EH (cell line): ENCODE data around the gene RIC1.
"Not testable (repeated sequence)": the region's sequence is repeated elsewhere in the genome, so short reads cannot be mapped to it uniquely, and the experiment has no call there.

ENCODE experiments used
- DNase-seq: peaks from one replicate; pipeline ENCODE4 v3.0.0-alpha.2; 2015; ENCODE audit warnings: low read depth

RIC1 gene, protein sequence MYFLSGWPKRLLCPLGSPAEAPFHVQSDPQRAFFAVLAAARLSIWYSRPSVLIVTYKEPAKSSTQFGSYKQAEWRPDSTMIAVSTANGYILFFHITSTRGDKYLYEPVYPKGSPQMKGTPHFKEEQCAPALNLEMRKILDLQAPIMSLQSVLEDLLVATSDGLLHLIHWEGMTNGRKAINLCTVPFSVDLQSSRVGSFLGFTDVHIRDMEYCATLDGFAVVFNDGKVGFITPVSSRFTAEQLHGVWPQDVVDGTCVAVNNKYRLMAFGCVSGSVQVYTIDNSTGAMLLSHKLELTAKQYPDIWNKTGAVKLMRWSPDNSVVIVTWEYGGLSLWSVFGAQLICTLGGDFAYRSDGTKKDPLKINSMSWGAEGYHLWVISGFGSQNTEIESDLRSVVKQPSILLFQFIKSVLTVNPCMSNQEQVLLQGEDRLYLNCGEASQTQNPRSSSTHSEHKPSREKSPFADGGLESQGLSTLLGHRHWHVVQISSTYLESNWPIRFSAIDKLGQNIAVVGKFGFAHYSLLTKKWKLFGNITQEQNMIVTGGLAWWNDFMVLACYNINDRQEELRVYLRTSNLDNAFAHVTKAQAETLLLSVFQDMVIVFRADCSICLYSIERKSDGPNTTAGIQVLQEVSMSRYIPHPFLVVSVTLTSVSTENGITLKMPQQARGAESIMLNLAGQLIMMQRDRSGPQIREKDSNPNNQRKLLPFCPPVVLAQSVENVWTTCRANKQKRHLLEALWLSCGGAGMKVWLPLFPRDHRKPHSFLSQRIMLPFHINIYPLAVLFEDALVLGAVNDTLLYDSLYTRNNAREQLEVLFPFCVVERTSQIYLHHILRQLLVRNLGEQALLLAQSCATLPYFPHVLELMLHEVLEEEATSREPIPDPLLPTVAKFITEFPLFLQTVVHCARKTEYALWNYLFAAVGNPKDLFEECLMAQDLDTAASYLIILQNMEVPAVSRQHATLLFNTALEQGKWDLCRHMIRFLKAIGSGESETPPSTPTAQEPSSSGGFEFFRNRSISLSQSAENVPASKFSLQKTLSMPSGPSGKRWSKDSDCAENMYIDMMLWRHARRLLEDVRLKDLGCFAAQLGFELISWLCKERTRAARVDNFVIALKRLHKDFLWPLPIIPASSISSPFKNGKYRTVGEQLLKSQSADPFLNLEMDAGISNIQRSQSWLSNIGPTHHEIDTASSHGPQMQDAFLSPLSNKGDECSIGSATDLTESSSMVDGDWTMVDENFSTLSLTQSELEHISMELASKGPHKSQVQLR (N-terminal part only)

DNA sequence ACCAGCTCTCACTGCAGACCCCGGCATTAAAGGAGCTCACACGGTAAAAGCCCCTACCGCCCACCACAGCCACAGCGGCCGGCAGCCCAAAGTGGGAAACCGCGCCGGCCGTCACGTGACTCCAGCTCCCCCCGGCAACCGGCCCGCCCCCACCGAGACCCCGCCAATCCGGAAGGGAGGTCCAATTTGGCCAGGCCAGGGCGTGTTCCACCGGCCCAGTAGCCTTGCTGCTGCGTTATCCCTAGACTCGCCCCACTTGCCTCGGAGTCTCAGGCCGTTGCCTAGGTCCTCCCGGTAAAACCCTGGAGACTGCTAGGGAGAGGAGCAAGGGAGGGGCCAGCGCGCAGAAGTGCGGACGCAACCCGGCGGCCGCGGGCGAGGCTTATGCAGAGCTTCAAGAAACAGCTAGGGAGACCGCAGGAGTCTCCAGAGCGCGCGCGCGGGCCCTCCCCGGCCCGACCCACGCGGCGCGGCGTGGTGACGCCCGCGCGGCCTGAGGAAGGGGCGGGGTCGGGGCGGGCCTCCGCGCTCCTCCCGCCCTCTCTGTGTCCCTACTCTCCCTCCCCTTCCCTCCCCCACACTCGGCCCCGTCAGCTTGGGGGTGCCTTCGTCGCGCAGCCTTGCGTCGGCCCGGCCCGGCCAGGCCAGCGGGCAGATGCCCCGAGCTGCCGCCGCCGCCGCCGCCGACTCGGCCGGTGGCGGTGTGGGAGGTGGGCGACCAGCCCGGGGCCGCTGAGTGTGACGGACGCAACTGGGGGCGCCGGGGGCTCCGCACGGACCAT lies at the start of gene RIC1:
Gene RIC1, plus strand, starts transcription at position 578 of the 782 bp plus-strand sequence. Its CDS starts 203 bp downstream, at position 781.
- peak; percentile 94 for DNase-seq

DNA sequence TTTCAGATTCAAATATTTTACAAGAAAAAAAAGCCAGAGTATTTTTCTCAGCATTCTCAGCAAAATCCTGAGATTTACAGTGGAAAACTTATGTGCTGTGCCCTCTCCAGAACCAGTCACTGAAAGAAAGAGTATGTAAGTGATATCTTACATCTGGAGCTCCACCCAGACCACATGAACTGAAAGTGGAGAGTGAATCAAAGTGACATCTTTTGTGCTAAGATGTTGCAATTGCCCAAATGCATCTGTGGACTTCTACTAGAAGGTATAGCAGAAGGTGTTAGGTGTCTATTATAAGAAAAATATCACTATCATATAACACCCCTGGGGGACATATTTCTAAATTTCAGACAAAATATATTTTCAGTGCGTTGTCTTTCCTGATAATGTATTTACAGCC lies 49.0 kb upstream of the RIC1 start:
- no peak for DNase-seq

DNA sequence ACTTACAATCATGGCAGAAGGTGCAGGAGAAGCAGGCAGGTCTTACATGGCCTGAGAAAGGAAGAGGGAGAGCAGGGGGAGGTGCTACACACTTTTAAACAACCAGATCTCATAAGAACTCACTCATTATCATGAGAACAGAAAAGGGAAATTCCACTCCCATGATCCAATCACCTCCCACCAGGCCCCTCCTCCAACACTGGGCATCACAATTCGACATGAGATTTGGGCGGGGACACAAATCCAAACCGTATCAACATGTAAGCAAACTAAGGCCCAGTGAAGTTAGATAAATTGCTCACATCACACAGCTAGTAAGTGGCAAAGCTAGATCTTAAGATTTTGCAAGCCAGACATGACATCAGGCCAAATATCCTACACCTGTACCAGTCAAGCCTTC lies 48.3 kb upstream of the RIC1 start:
- peak; percentile 21 for DNase-seq

DNA sequence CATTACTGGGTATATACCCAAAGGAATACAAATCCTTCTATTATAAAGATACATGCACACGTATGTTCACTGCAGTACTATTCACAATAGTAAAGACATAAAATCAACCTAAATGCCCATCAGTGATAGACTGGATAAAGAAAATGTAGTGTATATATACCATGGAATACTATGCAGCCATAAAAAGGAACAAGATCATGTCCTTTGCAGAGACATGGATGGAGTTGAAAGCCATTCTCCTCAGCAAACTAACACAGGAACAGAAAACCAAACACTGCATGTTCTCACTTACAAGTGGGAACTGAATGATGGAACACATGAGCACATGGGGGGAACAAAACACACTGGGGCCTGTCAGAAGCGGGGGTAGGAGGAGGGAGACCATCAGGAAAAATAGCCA lies 47.2 kb upstream of the RIC1 start:
- not testable (repeated sequence) for DNase-seq

DNA sequence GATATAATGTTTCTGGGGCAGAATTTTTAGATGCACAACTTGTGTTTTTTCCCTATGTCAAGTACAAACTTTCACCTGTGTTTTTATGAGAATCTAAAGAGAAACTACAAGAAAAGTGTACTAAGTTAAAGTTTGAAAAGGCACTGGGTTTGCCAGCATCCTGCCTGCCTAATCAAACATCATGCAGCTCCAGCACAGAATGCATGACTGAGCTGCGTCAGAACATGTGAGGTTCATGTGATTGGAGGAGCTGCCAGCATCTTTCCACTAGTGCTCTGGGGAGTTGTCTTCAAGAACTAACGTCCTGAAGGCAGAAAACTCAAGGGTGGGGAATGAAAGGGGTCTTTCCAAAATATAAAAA lies 46.1 kb upstream of the RIC1 start:
- peak; percentile 70 for DNase-seq

DNA sequence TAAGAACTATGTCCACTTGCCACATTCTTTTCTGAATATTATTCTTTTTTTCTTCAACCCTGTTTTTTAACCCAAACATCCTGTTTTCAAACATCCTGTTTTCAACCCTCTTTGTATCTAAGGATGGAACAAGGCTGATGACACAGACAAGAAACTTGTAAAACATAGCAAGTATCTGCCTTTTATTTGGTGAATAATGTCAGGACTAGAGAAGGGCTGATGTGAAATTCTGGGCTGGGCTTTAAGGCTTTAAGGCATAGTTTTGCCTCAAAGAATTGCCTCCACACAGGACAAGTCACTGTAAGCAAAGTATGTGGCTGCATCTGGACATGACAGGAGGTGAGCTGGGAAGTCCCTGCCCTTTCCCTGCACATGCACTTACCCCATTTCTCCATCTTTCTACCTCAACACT lies 42.5 kb upstream of the RIC1 start:
- DNase-seq, result peak; percentile 90

DNA sequence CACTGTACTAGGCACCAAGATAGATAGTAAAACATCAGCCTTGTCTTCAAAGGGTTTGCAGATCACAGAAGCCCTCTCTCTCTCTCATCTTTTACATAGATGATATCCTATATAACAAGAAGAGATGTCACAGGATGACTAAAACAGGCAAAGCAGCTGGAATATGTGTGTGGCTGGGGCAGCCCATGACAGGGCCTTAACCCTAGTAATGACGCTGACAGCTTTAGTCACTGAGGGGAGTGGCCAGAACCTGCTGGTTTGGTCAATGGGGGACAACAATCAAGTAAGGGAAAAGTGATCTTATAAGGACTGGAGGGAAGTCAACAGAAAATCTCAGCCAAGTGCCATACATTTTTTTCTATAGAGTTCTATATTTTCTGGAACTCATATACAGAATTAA lies 41.9 kb upstream of the RIC1 start:
- peak; percentile 90 for DNase-seq

DNA sequence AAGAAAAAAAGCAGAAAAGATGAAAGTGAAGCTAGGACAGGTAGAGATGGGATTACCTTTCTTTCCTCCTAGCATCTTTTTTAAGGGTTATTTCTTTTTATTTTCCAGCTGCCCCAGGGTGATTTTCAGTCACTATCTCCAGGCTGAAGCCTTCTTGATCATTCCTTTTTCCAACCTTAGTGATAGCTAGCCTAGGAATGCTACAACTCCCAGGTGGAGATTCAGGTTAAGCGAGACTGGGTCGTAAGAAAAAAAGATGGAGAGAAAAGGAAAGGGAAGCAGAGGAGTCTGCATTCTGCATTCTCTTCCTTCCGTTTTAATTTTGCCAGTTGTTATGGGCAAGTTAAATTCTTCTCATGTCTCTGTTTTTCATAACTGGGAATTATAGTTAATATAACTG lies 36.7 kb upstream of the RIC1 start:
- DNase-seq, result no peak

DNA sequence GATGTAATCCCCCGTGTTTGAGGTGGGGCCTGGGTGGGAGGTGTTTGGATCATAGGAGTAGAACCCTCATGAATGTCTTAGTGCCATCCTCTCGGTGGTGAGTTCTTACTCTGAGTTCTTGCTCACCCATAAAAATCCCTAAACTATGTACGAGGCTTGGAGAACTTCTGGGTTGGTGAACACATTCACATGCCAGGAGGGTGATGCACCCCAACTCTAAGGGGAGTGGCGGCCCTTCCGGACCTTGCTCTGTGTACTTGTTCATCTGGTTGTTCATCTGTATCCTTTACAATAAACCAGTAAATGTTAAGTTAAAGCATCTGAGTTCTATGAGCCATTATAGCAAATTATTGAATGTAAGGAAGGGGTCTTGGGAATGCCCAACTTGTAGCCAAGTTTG lies 36.0 kb upstream of the RIC1 start:
- DNase-seq, result no peak

DNA sequence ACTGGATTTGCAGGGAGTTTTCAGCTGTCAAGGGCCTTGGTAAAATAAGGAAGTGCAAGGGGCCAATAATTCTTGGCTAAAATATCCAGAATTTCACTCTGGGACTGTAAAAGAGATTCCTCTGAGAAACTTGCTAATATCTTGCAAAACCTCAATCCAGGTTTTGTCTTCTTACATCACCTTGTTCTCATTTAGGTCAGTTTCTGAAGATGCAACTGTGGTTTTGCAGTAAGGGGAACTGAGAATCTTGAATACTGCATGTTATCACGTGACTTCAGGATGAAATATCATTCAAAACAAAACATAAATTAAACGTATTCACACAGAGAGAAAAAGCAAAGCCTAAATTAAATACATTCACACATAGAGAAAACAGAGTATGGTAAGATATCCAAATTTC lies 35.0 kb upstream of the RIC1 start:
- DNase-seq, result no peak

DNA sequence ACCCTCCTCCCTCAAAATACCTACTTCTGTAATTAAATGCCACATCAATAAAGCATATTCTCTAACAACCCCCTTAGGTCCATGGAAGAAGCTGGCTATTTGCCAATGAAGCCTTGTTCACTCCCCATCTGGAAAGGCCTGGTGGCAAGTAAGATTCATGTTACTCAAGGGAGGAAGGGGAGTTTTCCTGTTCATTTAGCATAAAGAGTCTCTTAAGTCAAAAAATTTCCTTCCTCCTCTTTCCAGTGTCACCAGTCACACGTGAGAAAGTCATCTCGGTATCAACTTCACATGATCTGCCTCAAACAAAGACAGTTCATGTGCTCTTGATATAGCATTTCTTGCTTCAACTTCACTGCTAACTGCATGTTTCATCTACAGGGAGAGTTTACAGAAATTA lies 32.7 kb upstream of the RIC1 start:
- no peak for DNase-seq

DNA sequence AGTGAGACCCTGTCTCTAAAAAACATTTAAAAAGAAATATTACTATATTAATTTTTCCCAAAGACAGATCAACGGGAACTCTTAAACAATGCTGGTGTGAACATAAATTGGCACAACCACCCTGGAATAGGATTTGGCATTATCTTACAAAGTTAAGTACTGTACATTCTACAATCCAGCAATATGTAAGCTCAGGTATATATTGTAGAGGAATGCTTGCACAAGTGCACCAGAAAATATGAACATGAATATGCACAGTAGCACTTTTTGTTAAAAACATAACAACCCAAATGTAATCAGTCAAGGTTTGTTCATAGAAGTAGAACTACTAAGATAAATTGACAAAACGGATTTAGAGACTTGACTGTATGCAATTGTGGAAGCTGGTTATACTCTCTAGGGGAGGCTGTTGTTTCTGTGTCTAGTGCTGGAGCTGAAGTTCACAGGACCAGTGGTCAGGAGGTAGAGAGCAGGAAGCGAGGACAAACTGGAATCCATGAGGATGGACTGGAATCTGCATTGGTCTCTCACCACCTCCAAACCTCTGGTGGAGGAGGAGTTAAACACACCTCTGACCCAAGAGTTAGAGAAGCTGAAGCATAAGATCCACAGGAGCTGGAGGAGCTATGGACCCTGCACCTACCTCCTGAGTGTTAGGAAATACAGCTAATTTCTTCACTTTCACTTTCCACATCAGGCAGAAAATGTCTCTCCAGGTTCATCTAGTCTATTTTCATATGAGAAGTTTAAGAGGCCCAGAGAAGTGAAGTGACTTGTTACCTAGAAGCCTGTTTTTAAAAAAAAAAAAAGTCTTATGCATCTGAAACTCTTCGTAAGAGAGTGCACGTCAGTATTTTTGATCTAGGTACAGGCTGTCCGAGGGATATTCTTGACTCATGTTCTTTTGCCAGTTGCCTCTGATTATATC lies 20.3 kb upstream of the RIC1 start:
- DNase-seq, result no peak

DNA sequence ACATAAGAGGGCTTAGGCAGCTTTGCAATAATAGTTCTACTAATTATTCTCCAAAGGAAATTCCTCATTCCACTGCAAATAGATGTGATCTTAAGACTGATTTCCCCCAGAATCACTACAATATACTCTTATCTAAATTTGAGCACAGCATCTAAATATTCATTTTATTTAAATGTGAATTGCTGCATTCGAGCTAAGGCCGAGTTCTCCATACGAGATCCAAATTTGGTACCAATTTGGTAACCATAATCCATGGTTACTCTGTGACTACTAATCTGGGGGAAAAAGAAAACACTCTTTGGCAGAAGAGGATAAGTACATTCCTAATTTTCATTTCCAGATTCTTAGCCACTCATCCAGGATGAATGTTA lies 19.7 kb upstream of the RIC1 start:
- DNase-seq, result peak; percentile 27

DNA sequence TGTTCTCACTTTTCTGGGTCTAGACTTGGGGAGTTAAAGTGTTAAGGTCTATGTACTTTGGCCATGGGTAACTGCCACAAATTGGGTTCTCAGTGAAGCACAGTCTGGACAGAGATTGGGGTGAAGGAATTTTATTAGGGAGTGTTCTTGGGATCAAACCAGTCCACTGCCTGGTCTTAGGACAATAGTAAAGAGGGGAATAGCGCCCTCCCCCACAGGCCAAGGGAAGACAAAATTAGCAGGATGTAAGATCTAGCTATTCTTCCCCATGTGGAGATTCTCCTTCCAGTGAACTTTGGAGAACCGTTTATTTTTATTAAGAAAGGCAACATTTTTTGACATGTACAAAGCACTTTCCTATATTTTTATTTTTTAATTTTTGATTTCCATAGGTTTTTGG lies 18.4 kb upstream of the RIC1 start:
- no peak for DNase-seq

DNA sequence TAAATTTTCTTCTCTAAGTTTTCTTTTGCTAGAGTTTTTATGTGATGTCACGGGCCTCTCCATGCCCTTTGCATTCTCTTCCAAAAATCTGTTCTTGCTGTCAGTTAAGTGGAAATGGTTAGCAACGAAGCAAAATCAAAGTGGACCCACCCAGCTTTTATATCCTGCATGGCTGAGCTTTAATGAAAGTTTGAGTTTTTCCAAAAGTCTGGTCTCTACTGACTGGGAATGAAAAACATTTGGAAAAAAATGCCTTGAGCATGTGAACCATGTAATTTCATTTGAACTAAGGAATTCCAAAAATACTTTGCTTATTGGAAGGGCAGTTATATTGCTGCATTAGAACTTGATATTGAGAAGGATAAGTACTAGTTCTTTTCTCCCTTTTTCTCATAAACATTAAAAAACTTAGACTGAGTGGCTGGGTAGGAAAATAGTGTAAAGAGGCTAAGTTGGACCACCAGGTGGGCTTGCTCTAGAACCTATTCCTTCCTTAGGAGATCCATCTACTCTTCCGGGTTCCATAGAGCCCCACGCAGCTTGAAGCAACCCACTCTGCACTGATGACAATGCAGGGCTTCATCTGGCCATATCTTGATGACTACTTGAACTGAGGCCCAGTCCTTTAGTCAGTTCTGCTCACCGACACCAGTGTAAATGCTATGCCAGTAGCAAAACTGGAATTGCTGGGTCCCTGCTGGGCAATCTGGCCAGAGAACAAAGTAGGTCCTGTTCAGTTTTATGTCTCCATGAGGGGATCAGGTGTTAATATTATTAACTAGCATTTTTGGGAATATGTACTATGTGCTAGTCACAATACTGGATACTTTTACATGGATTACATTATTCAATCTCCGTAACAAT lies 17.4 kb upstream of the RIC1 start:
- peak; percentile 64 for DNase-seq

DNA sequence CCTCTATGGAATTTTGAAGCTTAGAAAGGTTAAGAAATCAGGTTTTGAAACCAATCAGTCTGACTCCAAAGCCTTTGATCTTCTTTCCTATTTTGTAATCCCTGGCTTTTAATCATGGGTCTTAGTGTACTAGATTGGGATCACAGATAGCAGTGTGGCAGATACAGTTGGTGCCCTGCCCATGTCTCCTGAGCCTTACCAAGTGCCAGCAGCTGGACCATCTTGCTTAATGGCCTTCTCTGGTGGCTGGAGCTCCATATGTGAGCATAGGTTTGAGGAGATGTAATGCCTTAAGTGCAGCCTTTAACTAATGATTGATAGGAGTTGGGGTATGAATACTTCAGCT lies 16.7 kb upstream of the RIC1 start:
- no peak for DNase-seq

DNA sequence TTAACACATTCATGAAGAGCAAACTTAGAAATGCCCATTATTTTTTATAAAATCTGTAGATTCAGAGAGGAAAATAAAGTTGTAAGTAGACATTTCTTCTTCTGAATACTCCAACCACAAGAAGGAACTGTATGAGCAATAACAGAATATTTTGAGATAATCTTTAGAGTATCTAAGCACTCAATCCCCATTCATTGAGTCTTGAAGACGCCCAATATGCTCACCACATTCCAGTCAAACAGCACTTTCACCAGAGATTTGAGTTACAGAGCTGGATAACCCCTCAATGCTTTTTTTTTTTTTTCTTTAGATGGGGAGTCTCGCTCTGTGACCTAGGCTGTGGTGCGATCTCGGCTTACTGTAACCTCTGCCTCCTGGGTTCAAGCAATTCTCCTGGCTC lies 14.7 kb upstream of the RIC1 start:
- DNase-seq, result no peak

DNA sequence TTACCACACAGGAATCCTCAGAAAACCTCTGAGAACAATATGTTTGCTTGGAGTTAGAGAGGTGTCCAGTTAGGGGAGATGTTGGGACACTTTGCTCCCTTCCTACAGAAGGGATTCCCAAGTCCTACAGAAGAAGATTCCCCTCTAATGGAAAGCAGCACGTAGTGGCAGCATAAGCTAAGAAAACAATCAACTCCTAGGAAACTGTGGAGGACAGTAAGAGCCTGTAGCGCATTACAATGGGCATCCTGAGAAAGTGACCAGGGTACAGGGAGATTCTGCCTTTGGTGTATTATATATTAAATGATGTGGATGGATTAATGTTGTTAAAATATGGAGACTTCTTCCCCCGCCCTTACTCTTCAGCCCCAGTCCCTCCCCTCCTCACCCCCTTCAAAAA lies 13.9 kb upstream of the RIC1 start:
- DNase-seq, result no peak

DNA sequence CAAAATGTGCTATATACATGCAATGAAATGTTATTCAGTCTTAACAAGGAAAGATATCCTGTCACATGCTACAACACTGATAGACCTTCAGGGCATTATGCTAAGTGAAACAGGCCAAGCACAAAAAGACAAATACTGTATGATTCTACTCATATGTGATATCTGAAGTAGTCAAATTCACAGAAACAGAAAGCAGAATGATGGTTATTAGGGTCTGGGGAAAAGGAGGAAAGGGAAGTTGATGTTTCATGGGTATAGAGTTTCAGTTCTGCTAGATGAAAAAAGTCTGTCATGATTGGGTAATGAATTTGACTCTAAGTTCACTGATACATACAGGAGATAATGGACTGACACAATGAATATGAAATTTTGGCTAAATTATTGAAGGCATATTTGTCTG lies 11.2 kb upstream of the RIC1 start:
- no peak for DNase-seq

DNA sequence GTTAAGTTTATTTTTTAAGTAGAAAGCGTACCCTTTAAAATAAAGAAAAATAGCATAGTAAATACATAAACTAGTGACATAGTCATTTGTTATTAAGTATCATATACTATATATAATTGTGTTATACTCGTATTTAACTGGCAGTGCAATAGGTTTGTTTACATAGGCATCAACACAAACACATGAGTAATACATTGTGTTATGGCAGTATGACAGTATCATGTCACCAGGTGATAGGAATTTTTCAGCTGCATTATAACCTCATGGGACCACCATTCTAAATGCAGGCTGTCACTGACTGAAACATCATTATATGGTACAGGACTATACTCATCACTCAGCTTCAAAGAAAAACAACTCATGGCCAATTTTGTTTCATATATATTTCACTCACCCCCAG lies 8.4 kb upstream of the RIC1 start:
- no peak for DNase-seq
